Ishikawa (cell line): ENCODE measurements around the gene SLC2A4RG.

Source experiments
- CREB1 ChIP-seq: IDR thresholded peaks from 2 replicates; pipeline ENCODE4 v1.6.1; 2012; ENCODE audit warnings: low read depth
- FOXM1 ChIP-seq: IDR thresholded peaks from 2 replicates; pipeline ENCODE4 v1.6.1; 2012; ENCODE audit warnings: low read depth, borderline replicate concordance
- TF ChIP-seq, protein P1 (sequence below): IDR thresholded peaks from 2 replicates; pipeline ENCODE4 v1.6.1; 2012
- TF ChIP-seq, protein P2 (sequence below): IDR thresholded peaks from 2 replicates; pipeline ENCODE4 v1.6.1; 2012; ENCODE audit warnings: low read depth, mild to moderate bottlenecking

DNA sequence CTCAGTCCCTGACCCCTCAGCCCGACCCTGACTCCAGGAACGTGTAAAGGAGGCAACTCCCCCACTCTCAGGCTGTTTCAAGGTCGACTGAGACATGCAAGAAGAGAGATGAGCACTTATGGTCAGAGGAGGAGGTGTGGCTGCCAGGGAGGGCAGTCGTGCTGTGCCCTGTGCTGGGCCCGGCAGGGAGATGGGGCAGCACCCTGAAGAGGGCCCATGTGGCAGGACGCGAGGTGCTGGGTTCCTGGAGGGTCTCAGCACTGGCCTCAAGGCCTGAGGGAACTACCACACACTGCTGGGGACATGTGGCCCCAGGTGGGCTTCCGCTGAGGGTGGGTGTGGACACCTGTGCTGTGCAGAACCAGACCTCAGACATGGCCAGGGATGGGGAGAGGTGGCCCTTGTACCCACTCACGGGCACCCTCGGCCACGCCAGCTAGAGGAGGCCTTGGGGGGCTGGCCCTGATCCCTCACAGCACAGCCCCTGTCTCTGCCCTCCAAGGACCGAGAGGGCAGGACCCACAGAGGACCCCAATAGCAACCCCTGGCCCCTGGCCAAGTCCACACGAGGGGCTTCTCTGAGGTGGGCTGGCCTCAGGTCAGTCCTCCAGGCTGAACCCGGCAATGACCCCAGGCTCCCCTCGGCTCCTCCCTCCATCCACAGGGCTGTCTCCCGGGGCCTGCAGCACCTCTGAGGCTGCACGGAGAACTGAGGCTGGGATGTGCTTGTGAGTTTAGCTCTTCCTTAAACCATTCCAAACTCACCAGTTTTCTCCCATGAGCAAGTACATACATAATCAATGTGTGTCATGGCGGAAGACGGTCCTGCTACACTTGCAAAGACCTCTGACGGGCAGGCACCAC, 8.7 kb downstream of the SLC2A4RG start:
- TF ChIP-seq, protein P1, sequence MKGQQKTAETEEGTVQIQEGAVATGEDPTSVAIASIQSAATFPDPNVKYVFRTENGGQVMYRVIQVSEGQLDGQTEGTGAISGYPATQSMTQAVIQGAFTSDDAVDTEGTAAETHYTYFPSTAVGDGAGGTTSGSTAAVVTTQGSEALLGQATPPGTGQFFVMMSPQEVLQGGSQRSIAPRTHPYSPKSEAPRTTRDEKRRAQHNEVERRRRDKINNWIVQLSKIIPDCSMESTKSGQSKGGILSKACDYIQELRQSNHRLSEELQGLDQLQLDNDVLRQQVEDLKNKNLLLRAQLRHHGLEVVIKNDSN, result no peak
- TF ChIP-seq CREB1 (no peak), FOXM1 (no peak)
- TF ChIP-seq, protein P2, sequence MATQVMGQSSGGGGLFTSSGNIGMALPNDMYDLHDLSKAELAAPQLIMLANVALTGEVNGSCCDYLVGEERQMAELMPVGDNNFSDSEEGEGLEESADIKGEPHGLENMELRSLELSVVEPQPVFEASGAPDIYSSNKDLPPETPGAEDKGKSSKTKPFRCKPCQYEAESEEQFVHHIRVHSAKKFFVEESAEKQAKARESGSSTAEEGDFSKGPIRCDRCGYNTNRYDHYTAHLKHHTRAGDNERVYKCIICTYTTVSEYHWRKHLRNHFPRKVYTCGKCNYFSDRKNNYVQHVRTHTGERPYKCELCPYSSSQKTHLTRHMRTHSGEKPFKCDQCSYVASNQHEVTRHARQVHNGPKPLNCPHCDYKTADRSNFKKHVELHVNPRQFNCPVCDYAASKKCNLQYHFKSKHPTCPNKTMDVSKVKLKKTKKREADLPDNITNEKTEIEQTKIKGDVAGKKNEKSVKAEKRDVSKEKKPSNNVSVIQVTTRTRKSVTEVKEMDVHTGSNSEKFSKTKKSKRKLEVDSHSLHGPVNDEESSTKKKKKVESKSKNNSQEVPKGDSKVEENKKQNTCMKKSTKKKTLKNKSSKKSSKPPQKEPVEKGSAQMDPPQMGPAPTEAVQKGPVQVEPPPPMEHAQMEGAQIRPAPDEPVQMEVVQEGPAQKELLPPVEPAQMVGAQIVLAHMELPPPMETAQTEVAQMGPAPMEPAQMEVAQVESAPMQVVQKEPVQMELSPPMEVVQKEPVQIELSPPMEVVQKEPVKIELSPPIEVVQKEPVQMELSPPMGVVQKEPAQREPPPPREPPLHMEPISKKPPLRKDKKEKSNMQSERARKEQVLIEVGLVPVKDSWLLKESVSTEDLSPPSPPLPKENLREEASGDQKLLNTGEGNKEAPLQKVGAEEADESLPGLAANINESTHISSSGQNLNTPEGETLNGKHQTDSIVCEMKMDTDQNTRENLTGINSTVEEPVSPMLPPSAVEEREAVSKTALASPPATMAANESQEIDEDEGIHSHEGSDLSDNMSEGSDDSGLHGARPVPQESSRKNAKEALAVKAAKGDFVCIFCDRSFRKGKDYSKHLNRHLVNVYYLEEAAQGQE, result no peak
